GM23248 (cell line): ENCODE measurements around the gene GPN2.

ENCODE experiments used
- EZH2 ChIP-seq: fragments of 200-600 bp; sonication (generic); IDR thresholded peaks from 2 replicates; pipeline ENCODE4 v1.6.1; 2018; ENCODE audit warnings: antibody characterized with exemption, mild to moderate bottlenecking; ENCODE audit not compliant: insufficient read depth, poor library complexity, severe bottlenecking
- EZH2phosphoT487 ChIP-seq: fragments of 200-600 bp; sonication (generic); IDR thresholded peaks from 2 replicates; pipeline ENCODE4 v1.6.1; 2018; ENCODE audit warnings: antibody characterized with exemption, moderate library complexity, mild to moderate bottlenecking, low read depth; ENCODE audit not compliant: insufficient read depth

GRCh38 chr1:26827106-26827604, 62.9 kb downstream of the GPN2 start:
- TF ChIP-seq EZH2phosphoT487, result no peak
- no peak for TF ChIP-seq EZH2
